C4-2B (cell line): ENCODE data around the gene CLK3.

Experiments
- CTCF ChIP-seq: fragments of 450-650 bp; conservative IDR thresholded peaks from 2 replicates; pipeline ENCODE4 v1.5.1; 2017; ENCODE audit warnings: mild to moderate bottlenecking
- ZFX ChIP-seq: fragments of 450-650 bp; IDR thresholded peaks from 2 replicates; pipeline ENCODE4 v1.6.1; 2017

DNA sequence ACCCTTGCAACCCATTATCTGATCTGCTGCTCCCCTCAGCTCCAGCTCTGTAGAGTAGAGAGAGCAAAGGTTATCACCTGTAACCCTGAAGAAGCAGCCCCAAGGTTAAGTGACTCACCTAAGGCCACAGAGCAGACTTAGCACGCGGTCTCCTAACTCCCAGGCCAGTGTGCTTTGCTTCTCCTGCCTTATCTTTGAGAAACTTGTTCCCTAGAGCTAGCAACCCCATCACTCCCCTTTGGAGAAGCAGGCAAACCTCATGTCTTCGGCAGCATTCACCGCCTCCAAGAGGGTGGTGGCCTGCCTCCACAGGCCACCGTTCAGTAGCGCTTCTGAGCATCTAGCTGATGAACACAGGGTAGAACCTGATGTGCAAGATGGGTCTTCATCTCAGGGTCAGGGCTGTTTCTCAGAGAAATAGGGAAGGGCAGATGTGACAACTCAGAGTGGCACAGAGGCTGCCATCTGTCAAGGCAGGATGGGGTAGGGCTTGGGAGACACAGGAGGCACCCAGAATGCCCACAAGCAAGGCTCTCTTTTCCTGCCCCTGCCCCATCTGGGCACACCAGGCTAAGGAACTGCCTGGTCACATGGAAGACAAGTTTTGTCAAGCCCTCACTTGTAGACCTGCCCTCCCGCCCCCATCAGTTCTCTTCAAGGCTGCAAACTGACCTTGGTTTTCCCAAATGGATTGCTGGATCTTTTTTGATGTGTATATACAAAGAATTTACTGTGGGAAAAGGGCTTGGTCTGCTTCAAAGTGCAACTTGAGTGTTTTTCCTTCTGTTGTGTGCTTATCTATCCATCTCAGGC lies 34.9 kb upstream of the CLK3 start:
- no peak for TF ChIP-seq CTCF
- TF ChIP-seq ZFX = no peak
